ENCODE results near the gene OSBPL10.

- TF ChIP-seq EZH2 (IDR thresholded peaks at IDR 0.05; ENCODE audit: low read length, missing control alignments), result no peak
- TF ChIP-seq CTCF (conservative IDR thresholded peaks at IDR 0.05 in 1 of 2, IDR thresholded peaks at IDR 0.05 in 1 of 2; ENCODE audit: low read depth in 1 of 2, low read length in 2 of 2), result no peak
Observed at GRCh38 chr3:31978553-31978952, 2.5 kb downstream of the OSBPL10 start.

Data from fibroblast of lung (primary cell).